Type B pancreatic cell (in vitro differentiated cells): ENCODE measurements around the gene NLRP6. TPM values are rescaled to one million over a fixed set of nuclear protein-coding genes. Genes with fewer than 3 reads are reported as not detected.

Source experiments
- DNase-seq: peaks from one replicate; pipeline ENCODE4 v3.0.0; 2021; ENCODE audit warnings: mixed read lengths; ENCODE audit not compliant: unreplicated experiment; ENCODE audit errors: extremely low spot score
- H3K27ac Mint-ChIP-seq: 2 replicates; pipeline ENCODE4 v1.8.0; 2021; ENCODE audit warnings: mild to moderate bottlenecking, mixed read lengths
- H3K27me3 Mint-ChIP-seq: 2 replicates; pipeline ENCODE4 v1.8.0; 2021; ENCODE audit warnings: mixed read lengths
- H3K36me3 Mint-ChIP-seq: 2 replicates; pipeline ENCODE4 v1.8.0; 2021; ENCODE audit warnings: mixed read lengths
- H3K4me1 Mint-ChIP-seq: one replicate; pipeline ENCODE4 v1.8.0; 2021; ENCODE audit warnings: mixed read lengths; ENCODE audit not compliant: unreplicated experiment
- H3K4me3 Mint-ChIP-seq: 2 replicates; pipeline ENCODE4 v1.8.0; 2021; ENCODE audit warnings: mild to moderate bottlenecking, mixed read lengths
- H3K9me3 Mint-ChIP-seq: 2 replicates; pipeline ENCODE4 v1.8.0; 2021; ENCODE audit warnings: mixed read lengths
- CTCF ChIP-seq: fragments of 200-600 bp; sonication (generic); conservative IDR thresholded peaks from 2 replicates; pipeline ENCODE4 v1.5.0; 2021; ENCODE audit warnings: antibody characterized with exemption, mild to moderate bottlenecking
- total RNA-seq: library from RNA; stranded (reverse); gene quantifications from 2 replicates; pipeline ENCODE4 v1.2.1, GENCODE V29; 2021; ENCODE audit warnings: low replicate concordance

Gene NLRP6
- total RNA-seq, 1 donor from 2014 or later: not detected

DNA sequence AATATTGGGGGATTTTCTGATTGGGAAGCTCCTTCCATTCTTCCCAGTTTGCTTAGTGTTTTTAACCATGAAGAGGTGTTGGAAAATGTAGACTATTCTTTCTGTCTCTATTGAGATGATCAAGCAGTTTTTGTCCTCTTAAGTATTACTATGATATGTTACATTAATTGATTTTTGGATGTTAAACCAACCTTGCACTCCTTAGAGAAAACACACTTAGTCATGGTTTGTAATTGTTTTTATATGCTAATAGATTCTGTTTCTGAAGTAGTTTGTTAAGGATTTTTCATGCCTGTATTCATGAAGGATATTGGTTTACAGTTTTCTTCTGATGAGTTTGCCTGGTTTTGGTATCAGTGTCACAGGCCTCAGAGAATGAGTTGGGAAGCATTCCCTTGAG, 2.0 kb upstream of the NLRP6 start:
- H3K4me1 Mint-ChIP-seq: no peaks in the 10 kb centered on the region
- H3K36me3 Mint-ChIP-seq: no peaks in the 10 kb centered on the region
- H3K4me3 Mint-ChIP-seq: no peak overlapping the region
- no peak overlapping the region for H3K27ac Mint-ChIP-seq
- peaks cover 5% of the 10 kb centered on the region for H3K27me3 Mint-ChIP-seq
- no peak for TF ChIP-seq CTCF
- no peak for DNase-seq
- no peaks in the 10 kb centered on the region for H3K9me3 Mint-ChIP-seq

- DNase-seq: no peak
These were observed 1.1 kb downstream of the NLRP6 start for GRCh38 chr11:279040-279965.

GRCh38 chr11:279966-280705, 1.9 kb downstream of the NLRP6 start:
- Mint-ChIP-seq H3K4me3 (no peak overlapping the region), H3K27ac (no peak overlapping the region), H3K9me3 (no peaks in the 10 kb centered on the region), H3K4me1 (peaks cover 6% of the 10 kb centered on the region), H3K27me3 (peaks cover 18% of the 10 kb centered on the region), H3K36me3 (no peaks in the 10 kb centered on the region)
- DNase-seq: peak; percentile 65
- TF ChIP-seq CTCF: no peak

More at GRCh38 chr11:279040-279965, 1.1 kb downstream of the NLRP6 start:
- Mint-ChIP-seq H3K4me3 (no peak overlapping the region), H3K36me3 (no peaks in the 10 kb centered on the region), H3K27me3 (peaks cover 18% of the 10 kb centered on the region), H3K9me3 (no peaks in the 10 kb centered on the region), H3K27ac (no peak overlapping the region), H3K4me1 (peaks cover 6% of the 10 kb centered on the region)
- no peak for TF ChIP-seq CTCF

DNA sequence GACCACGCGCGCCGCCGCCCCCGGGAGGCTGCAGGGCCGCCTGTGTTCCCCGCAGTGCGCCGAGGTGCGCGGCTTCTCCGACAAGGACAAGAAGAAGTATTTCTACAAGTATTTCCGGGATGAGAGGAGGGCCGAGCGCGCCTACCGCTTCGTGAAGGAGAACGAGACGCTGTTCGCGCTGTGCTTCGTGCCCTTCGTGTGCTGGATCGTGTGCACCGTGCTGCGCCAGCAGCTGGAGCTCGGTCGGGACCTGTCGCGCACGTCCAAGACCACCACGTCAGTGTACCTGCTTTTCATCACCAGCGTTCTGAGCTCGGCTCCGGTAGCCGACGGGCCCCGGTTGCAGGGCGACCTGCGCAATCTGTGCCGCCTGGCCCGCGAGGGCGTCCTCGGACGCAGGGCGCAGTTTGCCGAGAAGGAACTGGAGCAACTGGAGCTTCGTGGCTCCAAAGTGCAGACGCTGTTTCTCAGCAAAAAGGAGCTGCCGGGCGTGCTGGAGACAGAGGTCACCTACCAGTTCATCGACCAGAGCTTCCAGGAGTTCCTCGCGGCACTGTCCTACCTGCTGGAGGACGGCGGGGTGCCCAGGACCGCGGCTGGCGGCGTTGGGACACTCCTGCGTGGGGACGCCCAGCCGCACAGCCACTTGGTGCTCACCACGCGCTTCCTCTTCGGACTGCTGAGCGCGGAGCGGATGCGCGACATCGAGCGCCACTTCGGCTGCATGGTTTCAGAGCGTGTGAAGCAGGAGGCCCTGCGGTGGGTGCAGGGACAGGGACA, 2.7 kb downstream of the NLRP6 start:
- Mint-ChIP-seq H3K27me3 (peaks cover 18% of the 10 kb centered on the region), H3K4me1 (peaks cover 6% of the 10 kb centered on the region), H3K9me3 (no peaks in the 10 kb centered on the region), H3K36me3 (no peaks in the 10 kb centered on the region), H3K27ac (no peak overlapping the region), H3K4me3 (no peak overlapping the region)
- no peak for DNase-seq
- TF ChIP-seq CTCF: no peak

- DNase-seq: no peak
- no peak overlapping the region for H3K4me3 Mint-ChIP-seq
- peaks cover 20% of the 10 kb centered on the region for H3K27me3 Mint-ChIP-seq
- H3K4me1 Mint-ChIP-seq: peaks cover 6% of the 10 kb centered on the region
- no peaks in the 10 kb centered on the region for H3K9me3 Mint-ChIP-seq
- no peaks in the 10 kb centered on the region for H3K36me3 Mint-ChIP-seq
- TF ChIP-seq CTCF: no peak
- H3K27ac Mint-ChIP-seq: no peak overlapping the region
These were observed 3.4 kb downstream of the NLRP6 start for GRCh38 chr11:281486-282161.
